Endothelial cell of umbilical vein (primary cell): ENCODE data around the gene NSFL1C.

Experiments used
- CTCF ChIP-seq, 2 donors: IDR thresholded peaks; 1 replicate in 1 of 2; 2 replicates in 1 of 2; pipeline ENCODE4 v1.5.1; 2011; ENCODE audit warnings: low read length in 2 of 2, mild to moderate bottlenecking in 2 of 2, moderate library complexity in 2 of 2, control low read depth in 1 of 2, inconsistent platforms in 1 of 2, low read depth in 1 of 2; ENCODE audit not compliant: insufficient read depth in 1 of 2; ENCODE audit errors: extremely low read depth in 1 of 2
- EZH2 ChIP-seq: IDR thresholded peaks from 2 replicates; pipeline ENCODE4 v1.6.1; 2012; ENCODE audit warnings: borderline replicate concordance, low read depth, mild to moderate bottlenecking, moderate library complexity, low read length, inconsistent platforms; ENCODE audit not compliant: severe bottlenecking
- FOS ChIP-seq: IDR thresholded peaks from 2 replicates; pipeline ENCODE4 v1.6.1; 2011; ENCODE audit warnings: mild to moderate bottlenecking, low read length, moderate library complexity, borderline replicate concordance; ENCODE audit not compliant: insufficient read depth
- GATA2 ChIP-seq: IDR thresholded peaks from 2 replicates; pipeline ENCODE4 v1.7.0; 2011; ENCODE audit warnings: low read depth, mild to moderate bottlenecking, moderate library complexity, mixed read lengths, low read length; ENCODE audit not compliant: insufficient read length, insufficient read depth
- JUN ChIP-seq: IDR thresholded peaks from 2 replicates; pipeline ENCODE4 v1.6.1; 2011; ENCODE audit warnings: borderline replicate concordance, low read depth; ENCODE audit not compliant: insufficient read length, insufficient read depth
- MAX ChIP-seq: IDR thresholded peaks from 2 replicates; pipeline ENCODE4 v1.6.1; 2011; ENCODE audit not compliant: insufficient read depth, insufficient read length
- POLR2A ChIP-seq: IDR thresholded peaks from 2 replicates; pipeline ENCODE4 v1.6.1; 2012; ENCODE audit warnings: low read depth, mild to moderate bottlenecking, control low read depth, low read length
- POLR2AphosphoS5 ChIP-seq: IDR thresholded peaks from 2 replicates; pipeline ENCODE4 v1.6.1; 2012; ENCODE audit warnings: low read depth, mild to moderate bottlenecking, control low read depth, low read length, moderate library complexity; ENCODE audit not compliant: insufficient read depth

GRCh38 chr20:1423625-1424106 lies 43.0 kb downstream of the NSFL1C start:
- TF ChIP-seq JUN (no peak), POLR2A (no peak), CTCF (IDR thresholded peaks at IDR 0.05; ENCODE audit: extremely low read depth in 1 of 2, insufficient read depth in 1 of 2, low read depth in 1 of 2, low read length in 2 of 2) (no peak), GATA2 (no peak), EZH2 (no peak), MAX (no peak), FOS (no peak), POLR2AphosphoS5 (no peak)
